ENCODE measurements around the gene PTDSS2. TPM values are rescaled to one million over a fixed set of nuclear protein-coding genes. Genes with fewer than 3 reads are reported as not detected.

PTDSS2 gene
- total and polyA plus RNA-seq, 2 of the 4 experiments (the other 2 are of a cell fraction) = 23.5 to 26.6 TPM

- dilution Hi-C loops (cut with HindIII; ENCODE audit: low sequenced_read_pairs, unreplicated experiment) (no loop called here), intact Hi-C loops (cut with micrococcal nuclease) (no loop called here), in situ Hi-C loops (cut with MboI; ENCODE audit: low sequenced_read_pairs) (no loop called here)
- ChIA-PET CTCF (no interaction called here), POLR2A (ENCODE audit: unreplicated experiment) (no interaction called here)
- peaks cover 3% of the 10 kb centered on the region; the same call in 1 of the 2 replicates for H3K9me1 ChIP-seq (ENCODE audit: insufficient read depth, low read length)
- H2AFZ ChIP-seq (replicated peaks; ENCODE audit: low read length, poor library complexity) = peak overlapping the region; percentile 71
- no peak overlapping the region for H3K18ac ChIP-seq (ENCODE audit: low read depth, low read length)
- peak overlapping the region; percentile 95 for H3K4me3 ChIP-seq (ENCODE audit: insufficient read depth, low read depth, low read length)
- TF ChIP-seq MXI1 (IDR thresholded peaks at IDR 0.05; ENCODE audit: borderline replicate concordance, low read depth, low read length) (no peak), MAZ (IDR thresholded peaks at IDR 0.05; ENCODE audit: borderline replicate concordance, low read depth, low read length) (peak; percentile 7; the same call in 1 of the 2 replicates), RAD21 (IDR thresholded peaks at IDR 0.05; ENCODE audit: low read length) (no peak), POLR2A (IDR thresholded peaks at IDR 0.05; ENCODE audit: low read depth, low read length) (no peak), FOS (IDR thresholded peaks at IDR 0.05; ENCODE audit: low read depth, low read length) (no peak), CEBPB (IDR thresholded peaks at IDR 0.05; ENCODE audit: low read depth, low read length) (no peak)
- TF ChIP-seq, protein P1, sequence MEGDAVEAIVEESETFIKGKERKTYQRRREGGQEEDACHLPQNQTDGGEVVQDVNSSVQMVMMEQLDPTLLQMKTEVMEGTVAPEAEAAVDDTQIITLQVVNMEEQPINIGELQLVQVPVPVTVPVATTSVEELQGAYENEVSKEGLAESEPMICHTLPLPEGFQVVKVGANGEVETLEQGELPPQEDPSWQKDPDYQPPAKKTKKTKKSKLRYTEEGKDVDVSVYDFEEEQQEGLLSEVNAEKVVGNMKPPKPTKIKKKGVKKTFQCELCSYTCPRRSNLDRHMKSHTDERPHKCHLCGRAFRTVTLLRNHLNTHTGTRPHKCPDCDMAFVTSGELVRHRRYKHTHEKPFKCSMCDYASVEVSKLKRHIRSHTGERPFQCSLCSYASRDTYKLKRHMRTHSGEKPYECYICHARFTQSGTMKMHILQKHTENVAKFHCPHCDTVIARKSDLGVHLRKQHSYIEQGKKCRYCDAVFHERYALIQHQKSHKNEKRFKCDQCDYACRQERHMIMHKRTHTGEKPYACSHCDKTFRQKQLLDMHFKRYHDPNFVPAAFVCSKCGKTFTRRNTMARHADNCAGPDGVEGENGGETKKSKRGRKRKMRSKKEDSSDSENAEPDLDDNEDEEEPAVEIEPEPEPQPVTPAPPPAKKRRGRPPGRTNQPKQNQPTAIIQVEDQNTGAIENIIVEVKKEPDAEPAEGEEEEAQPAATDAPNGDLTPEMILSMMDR (conservative IDR thresholded peaks at IDR 0.05; ENCODE audit: low read depth, low read length) = no peak
- TF ChIP-seq, protein P2, sequence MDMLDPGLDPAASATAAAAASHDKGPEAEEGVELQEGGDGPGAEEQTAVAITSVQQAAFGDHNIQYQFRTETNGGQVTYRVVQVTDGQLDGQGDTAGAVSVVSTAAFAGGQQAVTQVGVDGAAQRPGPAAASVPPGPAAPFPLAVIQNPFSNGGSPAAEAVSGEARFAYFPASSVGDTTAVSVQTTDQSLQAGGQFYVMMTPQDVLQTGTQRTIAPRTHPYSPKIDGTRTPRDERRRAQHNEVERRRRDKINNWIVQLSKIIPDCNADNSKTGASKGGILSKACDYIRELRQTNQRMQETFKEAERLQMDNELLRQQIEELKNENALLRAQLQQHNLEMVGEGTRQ (IDR thresholded peaks at IDR 0.05; ENCODE audit: low read depth, low read length) = no peak
- peak overlapping the region; percentile 36 for H3K4ac ChIP-seq (ENCODE audit: low read depth, low read length)
- peak overlapping the region; percentile 98 for H2AK9ac ChIP-seq (replicated peaks; ENCODE audit: low read depth, low read length, poor library complexity)
- peak overlapping the region; percentile 79; the same call in 1 of the 2 replicates for H3K14ac ChIP-seq (replicated peaks; ENCODE audit: low read depth, low read length)
- H3K56ac ChIP-seq (ENCODE audit: extremely low read depth, insufficient read depth, low read length) = 0 out of 2 replicates have a peak overlapping the region, but pooled peaks have one; percentile 51
- peaks cover 17% of the 10 kb centered on the region for H4K20me1 ChIP-seq (ENCODE audit: insufficient read depth, low read length)
- peak overlapping the region; percentile 70 for H3K9ac ChIP-seq (ENCODE audit: low read depth, low read length)
- H4K5ac ChIP-seq (ENCODE audit: low read depth, low read length) = no peak overlapping the region
- peak overlapping the region; percentile 35 for H2BK5ac ChIP-seq (ENCODE audit: low read depth, low read length, poor library complexity, severe bottlenecking)
- ATAC-seq (ENCODE audit: low read depth) (peak; percentile 5), DNase-seq (no peak)
- H3K79me1 ChIP-seq (ENCODE audit: low read depth in 1 of 2, low read length in 2 of 2) = peaks cover 3 to 26% of the 10 kb centered on the region in 2 experiments; a peak in 3 of 4 replicates
- peak overlapping the region; percentile 58; the same call in 1 of the 2 replicates for H2AK5ac ChIP-seq (ENCODE audit: low read depth, low read length)
- H3K23ac ChIP-seq (ENCODE audit: low read depth, low read length) = peak overlapping the region; percentile 22
- H2BK120ac ChIP-seq (ENCODE audit: low read depth, low read length) = no peak overlapping the region
- H3K27ac ChIP-seq (ENCODE audit: insufficient read depth, low read length) = peak overlapping the region; percentile 38; the same call in 1 of the 2 replicates
- no peak overlapping the region; the same call in 1 of the 2 replicates for H4K91ac ChIP-seq (ENCODE audit: insufficient read depth, low read depth, low read length)
- H3K27me3 ChIP-seq (ENCODE audit: control insufficient read depth, insufficient read depth, low read length) = no peaks in the 10 kb centered on the region
- no TSS peak for BruUV-seq (replicated peaks)
- 6% methylated on average over 39 of the region's 66 CpGs; no CpG with 5 or more reads in 1 of the 2 experiments for WGBS, 2 experiments (ENCODE audit: extremely low coverage in 2 of 2, insufficient read length in 1 of 2)
- H2BK15ac ChIP-seq (ENCODE audit: low read depth, low read length) = no peak overlapping the region
- peak overlapping the region in 1 of 2 experiments; percentile 63; a peak in 1 of 4 replicates for H4K8ac ChIP-seq (ENCODE audit: low read depth in 2 of 2, low read length in 2 of 2)
- peaks cover 16% of the 10 kb centered on the region for H3K4me1 ChIP-seq (ENCODE audit: control insufficient read depth, insufficient read depth, low read length)
- no peak overlapping the region for H2BK20ac ChIP-seq (ENCODE audit: low read depth, low read length)
- H3K9me3 ChIP-seq (ENCODE audit: control insufficient read depth, insufficient read depth, low read length) = no peaks in the 10 kb centered on the region
- H3K36me3 ChIP-seq (ENCODE audit: control insufficient read depth, insufficient read depth, low read length) = peaks cover 23% of the 10 kb centered on the region; the same call in 1 of the 2 replicates
- H3K4me2 ChIP-seq (ENCODE audit: low read depth, low read length) = peak overlapping the region; percentile 91
Measured at GRCh38 chr11:534396-535209, 84.5 kb downstream of the PTDSS2 start.
